NT2/D1 (cell line): Measurements from ENCODE around the gene SLC25A43.
"Not testable (repeated sequence)": the region's sequence is repeated elsewhere in the genome, so short reads cannot be mapped to it uniquely, and the experiment has no call there.

Experiments used
- SUZ12 ChIP-seq: IDR thresholded peaks from 2 replicates; pipeline ENCODE4 v1.6.1; 2011; ENCODE audit not compliant: insufficient read length, insufficient read depth; ENCODE audit errors: extremely low read depth
- ZNF274 ChIP-seq: IDR thresholded peaks from 2 replicates; pipeline ENCODE4 v1.6.1; 2011; ENCODE audit warnings: mild to moderate bottlenecking, low read depth, low read length

DNA sequence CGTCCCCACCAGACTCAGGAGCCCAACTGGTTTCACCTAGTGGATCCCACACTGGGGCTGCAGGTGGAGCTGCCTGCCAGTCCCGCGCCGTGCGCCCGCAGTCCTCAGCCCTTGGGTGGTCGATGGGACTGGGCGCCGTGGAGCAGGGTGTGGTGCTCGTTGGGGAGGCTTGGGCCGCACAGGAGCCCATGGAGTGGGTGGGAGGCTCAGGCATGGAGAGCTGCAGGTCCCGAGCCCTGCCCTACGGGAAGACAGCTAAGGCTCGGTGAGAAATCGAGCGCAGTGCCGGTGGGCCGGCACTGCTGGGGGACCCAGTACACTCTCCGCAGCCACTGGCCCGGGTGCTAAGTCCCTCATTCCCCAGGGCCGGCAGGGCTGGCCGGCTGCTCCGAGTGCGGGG is 88.6 kb downstream of the SLC25A43 start:
- not testable (repeated sequence) for TF ChIP-seq ZNF274, SUZ12
